CD4-positive, alpha-beta T cell treated with Interleukin-21 for 1 hour (primary cell): Measurements from ENCODE around the gene NIF3L1.
A peak's percentile ranks its signal among the peaks of the same experiment; 100 is the strongest.

Source experiments
- DNase-seq: peaks from one replicate; pipeline ENCODE4 v3.0.0-alpha.2; 2020

NIF3L1 gene, protein sequence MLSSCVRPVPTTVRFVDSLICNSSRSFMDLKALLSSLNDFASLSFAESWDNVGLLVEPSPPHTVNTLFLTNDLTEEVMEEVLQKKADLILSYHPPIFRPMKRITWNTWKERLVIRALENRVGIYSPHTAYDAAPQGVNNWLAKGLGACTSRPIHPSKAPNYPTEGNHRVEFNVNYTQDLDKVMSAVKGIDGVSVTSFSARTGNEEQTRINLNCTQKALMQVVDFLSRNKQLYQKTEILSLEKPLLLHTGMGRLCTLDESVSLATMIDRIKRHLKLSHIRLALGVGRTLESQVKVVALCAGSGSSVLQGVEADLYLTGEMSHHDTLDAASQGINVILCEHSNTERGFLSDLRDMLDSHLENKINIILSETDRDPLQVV

DNA sequence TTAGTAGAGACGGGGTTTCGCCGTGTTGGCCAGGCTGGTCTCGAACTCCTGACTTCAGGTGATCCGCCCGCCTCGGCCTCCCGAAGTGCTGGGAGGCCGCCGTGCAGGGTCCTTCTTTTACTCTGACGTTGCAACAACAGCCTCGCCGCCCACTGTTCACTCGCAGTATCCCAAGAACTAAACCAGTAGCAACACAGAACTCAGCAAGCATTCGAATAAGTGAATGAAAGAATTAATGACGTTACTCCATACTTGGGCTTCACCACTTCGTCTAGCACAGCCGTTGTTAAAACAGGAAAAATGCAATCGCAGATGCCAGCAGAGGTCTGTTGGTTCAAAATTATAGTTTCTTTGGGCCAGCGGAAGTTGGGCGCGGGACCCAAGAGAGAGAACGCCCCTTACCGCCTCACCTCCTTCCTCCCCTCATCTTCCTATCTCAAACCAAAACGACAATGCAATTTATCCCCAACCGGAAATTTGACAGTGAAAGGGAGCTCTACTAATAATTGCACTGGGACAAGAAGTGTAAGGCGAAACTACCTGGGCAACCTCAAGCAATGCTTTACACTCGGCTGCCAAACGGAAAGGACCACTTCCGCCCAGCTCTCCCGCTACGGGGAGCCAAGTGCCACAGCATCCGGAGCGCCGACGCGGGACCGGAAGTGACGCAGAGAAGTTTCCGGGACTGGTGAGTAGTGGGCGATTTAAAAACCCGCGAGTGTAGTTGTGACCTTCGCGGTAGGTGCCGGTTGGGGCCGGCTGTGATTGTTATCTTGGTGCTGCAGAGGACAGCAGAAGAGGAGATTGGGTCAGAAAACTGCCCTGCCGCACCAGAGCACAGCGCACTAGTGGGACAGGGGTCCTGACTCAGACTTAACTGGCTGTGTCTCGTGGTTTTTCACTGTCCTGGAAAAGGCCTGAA, at the start of gene NIF3L1, which contains the start of gene PPIL3:
Gene NIF3L1 (plus strand): TSS at position 668 of the 922 bp plus-strand sequence. CDS start 2,573 bp downstream, outside the sequence.
Gene PPIL3 (minus strand): TSS at position 374 of the 922 bp plus-strand sequence. CDS start 1,462 bp downstream, outside the sequence.
- DNase-seq = peak; percentile 97

GRCh38 chr2:200839513-200839912, 49.7 kb upstream of the NIF3L1 start:
- no peak for DNase-seq

GRCh38 chr2:200843993-200844948, 44.9 kb upstream of the NIF3L1 start:
- no peak for DNase-seq

DNA sequence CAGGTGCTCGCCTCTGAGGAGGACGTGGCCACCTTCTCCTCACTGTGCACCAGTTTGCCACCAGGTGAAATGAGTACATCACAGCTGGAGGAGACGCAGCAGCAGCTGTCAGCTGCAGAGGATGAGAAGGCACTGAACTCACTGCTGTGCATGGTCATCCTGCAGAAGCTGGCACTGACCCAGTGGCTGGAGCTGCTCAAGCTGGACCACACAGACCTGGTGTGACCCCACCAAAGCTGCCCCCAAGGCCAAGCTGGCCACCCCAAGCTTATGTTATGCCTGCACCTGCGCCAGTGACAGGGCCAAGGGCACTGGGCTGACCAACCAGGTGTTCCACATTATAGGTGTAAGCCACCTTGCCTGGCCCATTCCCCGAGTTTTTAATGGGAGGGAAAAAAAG, 44.0 kb upstream of the NIF3L1 start:
- no peak for DNase-seq

DNA sequence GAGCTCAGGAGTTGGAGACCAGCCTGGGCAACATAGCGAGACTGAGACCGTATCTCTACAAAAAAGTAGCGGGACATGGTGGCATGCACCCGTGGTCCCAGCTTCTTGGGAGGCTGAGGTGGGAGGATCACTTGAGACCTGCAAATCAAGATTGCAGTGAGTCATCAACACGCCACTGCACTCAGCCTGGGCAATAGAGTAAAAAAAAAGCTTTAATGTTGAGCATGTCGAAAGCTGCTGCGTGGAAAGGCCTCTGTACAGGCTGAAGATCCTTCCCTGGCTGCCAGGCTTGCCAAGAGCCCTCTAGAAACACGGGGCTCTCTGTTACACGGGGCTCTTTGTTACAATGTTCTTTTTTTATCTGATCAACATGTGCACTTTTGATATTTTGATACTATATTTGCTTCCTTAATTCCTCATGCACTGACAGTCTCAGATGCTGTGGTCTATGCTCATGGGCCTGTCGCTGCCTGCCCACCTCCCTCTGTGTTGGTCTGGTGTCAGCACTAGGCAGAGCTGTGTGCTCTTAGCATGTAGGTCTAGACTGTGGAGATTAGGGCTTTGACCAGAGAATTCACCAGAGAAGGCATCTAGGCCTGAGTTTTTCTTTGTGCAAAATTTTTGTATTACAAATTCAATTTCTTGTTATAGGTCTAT, 43.4 kb upstream of the NIF3L1 start:
- DNase-seq = no peak

DNA sequence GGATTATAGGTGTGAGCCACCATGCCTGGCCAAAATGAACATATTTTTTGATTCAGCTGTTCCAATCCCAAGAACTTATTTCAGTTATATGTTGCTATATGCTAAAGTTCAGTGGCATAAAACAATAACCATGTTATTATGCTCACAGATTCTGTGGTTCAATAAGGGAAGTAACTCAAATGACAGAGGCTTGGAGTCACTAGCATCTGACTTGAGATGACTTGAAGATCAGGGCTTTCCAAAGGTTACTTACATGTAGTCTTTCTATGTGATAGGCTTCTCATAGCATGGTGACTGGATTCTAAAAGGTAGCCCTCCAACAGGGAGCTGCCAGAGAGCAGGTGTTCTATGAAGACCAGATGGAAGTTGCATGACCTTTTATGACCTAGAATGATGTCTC, 41.9 kb upstream of the NIF3L1 start:
- no peak for DNase-seq

DNA sequence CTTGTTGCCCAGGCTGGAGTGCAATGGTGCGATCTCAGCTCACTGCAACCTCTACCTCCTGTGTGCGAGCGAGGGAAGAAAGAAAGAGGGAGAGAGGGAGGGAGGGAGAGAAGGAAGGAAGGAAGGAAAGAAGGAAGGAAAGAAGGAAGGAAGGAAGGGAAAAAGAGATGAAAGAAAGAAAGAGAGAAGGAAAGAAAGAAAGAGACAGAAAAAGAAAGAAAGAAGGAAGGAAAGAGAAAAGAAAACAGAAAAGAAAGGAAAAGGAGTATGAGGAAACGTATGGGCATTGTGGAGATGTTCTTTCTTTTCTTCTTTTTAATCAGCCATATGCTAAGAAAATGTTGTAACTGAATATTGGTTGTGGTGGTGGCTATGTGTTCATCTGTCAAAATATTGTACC, 41.2 kb upstream of the NIF3L1 start:
- DNase-seq = no peak

GRCh38 chr2:200850512-200851256, 38.5 kb upstream of the NIF3L1 start:
- DNase-seq = no peak

DNA sequence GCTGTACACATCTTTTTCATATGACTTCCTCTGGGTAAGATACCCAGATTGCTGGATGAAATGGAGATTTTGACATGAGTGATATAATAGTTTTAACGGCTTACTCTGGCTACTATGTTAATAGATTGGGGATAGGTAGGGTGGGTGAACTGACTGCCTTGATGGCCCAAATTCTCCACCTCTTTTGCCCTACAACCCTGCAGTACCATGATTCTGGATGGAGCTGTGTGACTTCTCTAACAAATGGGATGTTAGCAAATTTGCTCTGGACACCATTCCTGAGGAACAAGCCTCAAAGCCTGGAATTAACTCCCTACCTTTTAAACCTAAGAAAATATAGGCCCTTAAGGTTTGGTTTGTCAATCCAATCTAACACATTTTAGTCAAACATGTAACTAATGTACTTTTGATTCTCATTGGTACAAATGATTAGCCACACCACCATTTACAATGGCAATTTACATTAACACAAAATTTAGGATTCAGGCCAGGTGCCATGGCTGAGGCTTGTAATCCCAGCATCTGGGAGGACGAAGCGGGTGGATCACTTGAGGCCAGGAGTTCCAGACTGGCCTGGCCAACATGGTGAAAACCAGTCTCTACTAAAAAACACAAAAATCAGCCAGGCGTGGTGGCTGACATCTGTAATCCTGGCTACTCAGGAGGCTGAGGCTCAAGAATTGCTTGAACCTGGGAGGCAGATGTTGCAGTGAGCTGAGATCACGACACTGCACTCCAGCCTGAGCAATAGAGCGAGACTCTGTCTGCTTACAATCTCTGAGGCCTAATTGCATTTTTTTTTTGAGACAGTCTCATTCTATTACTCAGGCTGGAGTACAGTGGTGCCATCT, 37.5 kb upstream of the NIF3L1 start:
- DNase-seq = no peak

DNA sequence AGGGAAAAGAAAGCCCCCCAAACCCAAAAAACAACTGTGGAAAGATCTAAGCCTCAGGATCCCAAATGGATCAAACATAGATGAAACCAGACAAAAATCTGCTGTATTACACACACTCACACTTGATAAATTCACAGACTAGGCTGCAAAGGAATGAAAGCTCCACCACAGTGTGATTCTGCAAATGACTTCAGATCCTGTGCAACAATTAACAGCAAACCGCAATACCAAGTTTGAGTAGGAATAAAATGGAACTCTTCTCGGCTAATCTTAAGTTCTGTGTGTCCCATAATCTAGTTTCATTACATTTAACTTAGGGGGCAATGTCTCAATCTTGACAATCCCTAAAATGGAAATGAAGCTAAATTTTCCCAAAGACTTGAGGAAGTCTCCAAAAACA, 36.6 kb upstream of the NIF3L1 start:
- no peak for DNase-seq

DNA sequence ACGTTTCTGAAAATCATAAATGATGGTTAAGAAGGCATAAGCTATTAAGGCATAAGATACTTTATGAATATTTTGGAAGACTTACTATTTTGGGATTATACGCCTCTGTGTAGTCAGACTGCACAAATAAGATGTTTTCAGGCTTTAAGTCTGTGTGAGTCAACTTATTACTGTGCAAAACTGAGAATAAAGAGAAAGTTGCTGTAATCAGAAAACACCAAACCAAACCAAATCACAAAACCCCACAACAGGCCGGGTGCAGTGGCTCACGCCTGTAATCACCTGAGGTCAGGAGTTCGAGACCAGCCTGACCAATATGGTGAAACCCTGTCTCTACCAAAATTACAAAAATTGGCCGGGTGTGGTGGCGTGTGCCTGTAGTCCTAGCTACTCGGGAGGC, 32.4 kb upstream of the NIF3L1 start:
- DNase-seq = no peak

DNA sequence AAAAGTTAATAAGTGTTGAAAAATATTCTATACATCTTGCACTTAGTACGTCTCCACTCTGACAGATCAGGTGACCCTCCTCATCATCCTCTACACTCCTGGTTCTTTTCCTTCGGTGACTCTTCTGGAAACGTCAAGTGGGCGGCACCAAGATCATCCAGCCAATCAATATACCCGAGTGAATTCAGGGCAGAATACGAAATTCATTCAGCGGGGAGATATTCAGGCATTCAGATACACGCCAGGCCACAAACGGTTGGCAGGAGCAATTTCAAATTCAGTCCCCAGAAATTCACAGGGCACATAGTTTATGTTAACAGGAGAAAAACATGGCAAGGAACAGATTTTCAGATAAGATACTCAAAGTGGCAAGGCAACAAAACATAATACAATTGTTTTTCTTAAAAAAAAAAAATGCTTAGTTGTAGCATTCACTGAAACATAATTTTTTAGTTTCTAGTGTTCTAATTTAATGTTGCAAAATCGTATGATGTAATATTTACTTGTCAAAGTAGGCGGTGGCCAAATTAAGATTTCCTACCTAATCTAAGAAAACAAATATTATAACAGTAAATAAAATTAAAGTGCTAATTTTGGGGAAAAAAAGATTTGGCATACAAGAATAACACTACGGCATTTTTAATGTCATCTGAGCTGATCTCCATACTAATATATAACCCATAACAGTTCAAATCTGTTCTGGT, 28.9 kb upstream of the NIF3L1 start:
- DNase-seq = peak; percentile 51

DNA sequence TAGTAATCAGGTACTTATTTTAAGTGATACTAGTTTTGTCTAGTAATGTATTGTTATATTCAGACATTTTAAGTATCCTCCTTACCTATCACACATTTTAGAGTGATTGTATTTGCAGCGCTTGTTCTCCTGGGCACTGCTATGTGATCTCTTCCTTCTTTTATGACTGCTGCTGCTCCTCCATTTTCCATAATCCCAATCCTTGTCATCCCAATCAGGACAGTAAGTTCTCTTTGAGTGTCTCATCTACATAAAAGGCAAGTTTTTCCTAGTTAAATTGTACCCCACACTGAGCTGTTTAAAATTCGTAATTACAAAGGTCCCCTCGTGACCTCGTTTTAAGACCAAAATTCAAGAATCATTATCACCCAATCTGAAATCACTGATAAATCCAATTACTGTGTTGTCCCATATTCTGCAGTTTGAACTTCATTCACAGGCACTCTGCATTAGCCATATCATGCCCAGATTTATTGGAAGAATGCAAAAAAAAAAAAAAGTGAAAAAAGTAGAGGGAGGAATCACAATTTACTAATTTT, 27.5 kb upstream of the NIF3L1 start:
- DNase-seq = no peak

- DNase-seq = peak; percentile 82
These were observed 26.6 kb upstream of the NIF3L1 start for GRCh38 chr2:200862532-200863000.

DNA sequence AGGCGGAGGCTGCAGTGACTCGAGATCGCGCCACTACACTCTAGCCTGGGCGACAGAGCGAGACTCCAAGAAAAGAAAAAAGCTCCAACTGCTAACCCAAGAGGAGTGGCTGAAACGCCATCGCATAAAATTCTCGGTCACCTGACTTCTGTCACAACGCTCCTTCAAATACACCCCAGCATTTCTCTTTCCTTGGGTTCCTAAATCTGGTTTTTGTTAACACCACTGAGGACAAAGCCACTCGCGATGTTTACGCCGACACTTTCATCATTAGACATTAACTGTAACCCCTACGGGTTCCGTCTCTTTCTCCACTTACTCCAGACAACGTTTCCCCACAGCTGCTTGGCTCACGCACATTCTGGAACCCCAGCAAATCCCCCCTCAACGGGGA, 25.4 kb upstream of the NIF3L1 start:
- no peak for DNase-seq

GRCh38 chr2:200864176-200865034, 24.8 kb upstream of the NIF3L1 start, which contains the start of gene CLK1:
TSS of gene CLK1 (minus strand) at chr2:200864658. CDS start at chr2:200861862, 2,796 bp downstream.
- peak; percentile 96 for DNase-seq

- no peak for DNase-seq
These were observed 20.2 kb upstream of the NIF3L1 start for GRCh38 chr2:200869014-200869413.

GRCh38 chr2:200871151-200871550, 18.0 kb upstream of the NIF3L1 start:
- DNase-seq = no peak
